ENCODE measurements around the gene BORCS8.

Gene BORCS8

GRCh38 chr19:19159534-19159933 is 32.4 kb downstream of the BORCS8 start:
- TF ChIP-seq CTCF (IDR thresholded peaks at IDR 0.05; ENCODE audit: low read length, missing control alignments) = no peak
- DNase-seq (ENCODE audit: low read depth) = no peak
- H3K4me3 ChIP-seq (replicated peaks; ENCODE audit: low read depth, low read length) = no peak overlapping the region

- DNase-seq (ENCODE audit: low read depth) = no peak
- no peak overlapping the region for H3K4me3 ChIP-seq (replicated peaks; ENCODE audit: low read depth, low read length)
- TF ChIP-seq CTCF (IDR thresholded peaks at IDR 0.05; ENCODE audit: low read length, missing control alignments) = no peak
Observed at GRCh38 chr19:19157808-19158207, 34.1 kb downstream of the BORCS8 start.

- TF ChIP-seq CTCF (IDR thresholded peaks at IDR 0.05; ENCODE audit: low read length, missing control alignments) = no peak
- no peak overlapping the region for H3K4me3 ChIP-seq (replicated peaks; ENCODE audit: low read depth, low read length)
Observed at GRCh38 chr19:19155495-19156219, 36.3 kb downstream of the BORCS8 start.

GRCh38 chr19:19154768-19155494 is 37.0 kb downstream of the BORCS8 start:
- DNase-seq (ENCODE audit: low read depth) = no peak
- no peak overlapping the region for H3K4me3 ChIP-seq (replicated peaks; ENCODE audit: low read depth, low read length)
- no peak for TF ChIP-seq CTCF (IDR thresholded peaks at IDR 0.05; ENCODE audit: low read length, missing control alignments)

More at GRCh38 chr19:19155495-19156219, 36.3 kb downstream of the BORCS8 start:
- DNase-seq (ENCODE audit: low read depth) = no peak

GRCh38 chr19:19152668-19153384 is 39.1 kb downstream of the BORCS8 start:
- no peak for TF ChIP-seq CTCF (IDR thresholded peaks at IDR 0.05; ENCODE audit: low read length, missing control alignments)
- H3K4me3 ChIP-seq (replicated peaks; ENCODE audit: low read depth, low read length) = no peak overlapping the region
- no peak for DNase-seq (ENCODE audit: low read depth)

- H3K4me3 ChIP-seq (replicated peaks; ENCODE audit: low read depth, low read length) = no peak overlapping the region
- DNase-seq (ENCODE audit: low read depth) = no peak
- TF ChIP-seq CTCF (IDR thresholded peaks at IDR 0.05; ENCODE audit: low read length, missing control alignments) = no peak
Observed at GRCh38 chr19:19151418-19151817, 40.5 kb downstream of the BORCS8 start.

Measured in fibroblast of pulmonary artery (primary cell).